ENCODE measurements around the gene CACNA2D4.

DNA sequence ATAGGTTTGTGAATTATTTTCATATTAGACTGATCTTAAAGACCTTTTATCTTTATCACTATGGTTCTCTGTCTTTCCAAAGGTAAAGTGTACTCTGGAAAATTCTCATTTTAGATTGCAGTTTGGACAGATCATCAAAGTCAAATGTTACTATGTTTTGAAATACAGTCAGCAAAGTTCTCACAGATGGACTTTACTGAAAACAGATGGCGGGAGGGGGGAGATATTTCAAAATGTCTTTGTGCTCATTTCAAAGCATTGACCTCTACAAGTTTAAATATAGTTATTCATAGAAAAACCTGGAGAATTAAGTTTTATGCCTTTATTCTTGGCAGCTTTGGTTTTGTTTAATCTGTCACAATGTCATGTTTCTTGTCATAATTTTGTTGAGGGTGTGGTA lies 149.8 kb downstream of the CACNA2D4 start:
- TF ChIP-seq, protein P1, sequence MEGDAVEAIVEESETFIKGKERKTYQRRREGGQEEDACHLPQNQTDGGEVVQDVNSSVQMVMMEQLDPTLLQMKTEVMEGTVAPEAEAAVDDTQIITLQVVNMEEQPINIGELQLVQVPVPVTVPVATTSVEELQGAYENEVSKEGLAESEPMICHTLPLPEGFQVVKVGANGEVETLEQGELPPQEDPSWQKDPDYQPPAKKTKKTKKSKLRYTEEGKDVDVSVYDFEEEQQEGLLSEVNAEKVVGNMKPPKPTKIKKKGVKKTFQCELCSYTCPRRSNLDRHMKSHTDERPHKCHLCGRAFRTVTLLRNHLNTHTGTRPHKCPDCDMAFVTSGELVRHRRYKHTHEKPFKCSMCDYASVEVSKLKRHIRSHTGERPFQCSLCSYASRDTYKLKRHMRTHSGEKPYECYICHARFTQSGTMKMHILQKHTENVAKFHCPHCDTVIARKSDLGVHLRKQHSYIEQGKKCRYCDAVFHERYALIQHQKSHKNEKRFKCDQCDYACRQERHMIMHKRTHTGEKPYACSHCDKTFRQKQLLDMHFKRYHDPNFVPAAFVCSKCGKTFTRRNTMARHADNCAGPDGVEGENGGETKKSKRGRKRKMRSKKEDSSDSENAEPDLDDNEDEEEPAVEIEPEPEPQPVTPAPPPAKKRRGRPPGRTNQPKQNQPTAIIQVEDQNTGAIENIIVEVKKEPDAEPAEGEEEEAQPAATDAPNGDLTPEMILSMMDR (conservative IDR thresholded peaks at IDR 0.05): no peak
- TF ChIP-seq ZFX (IDR thresholded peaks at IDR 0.05): no peak
